GM23338 (cell line): ENCODE data around the gene PDRG1. TPM values are rescaled to one million over a fixed set of nuclear protein-coding genes. Genes with fewer than 3 reads are reported as not detected.

ENCODE experiments used
- ATAC-seq: fragments of 200-7000 bp; cut with Tn5 transposase; 3 replicates; pipeline ENCODE4 v1.9.1; 2020
- DNase-seq: peaks from one replicate; pipeline ENCODE4 v3.0.0-alpha.2; 2015; ENCODE audit warnings: low spot score
- H2AFZ ChIP-seq: fragments of 200-600 bp; sonication (generic); 2 replicates; pipeline ENCODE4 v1.8.0; 2016; ENCODE audit warnings: antibody characterized with exemption, mild to moderate bottlenecking, moderate library complexity
- H3F3A ChIP-seq: fragments of 200-600 bp; sonication (generic); replicated peaks from 2 replicates; pipeline ENCODE4 v1.8.0; 2017; ENCODE audit warnings: antibody characterized with exemption, mixed run types, low read depth
- H3K27ac ChIP-seq: fragments of 200-600 bp; sonication (generic); 2 replicates; pipeline ENCODE4 v1.6.1; 2016; ENCODE audit warnings: low read depth
- H3K27me3 ChIP-seq: fragments of 200-600 bp; sonication (generic); 2 replicates; pipeline ENCODE4 v1.8.0; 2016; ENCODE audit warnings: mild to moderate bottlenecking, mixed run types, moderate library complexity; ENCODE audit not compliant: insufficient read depth
- H3K36me3 ChIP-seq: fragments of 200-600 bp; sonication (generic); 2 replicates; pipeline ENCODE4 v1.8.0; 2016; ENCODE audit warnings: mild to moderate bottlenecking; ENCODE audit not compliant: insufficient read depth
- H3K4me1 ChIP-seq: fragments of 200-600 bp; sonication (generic); 2 replicates; pipeline ENCODE4 v1.8.0; 2016; ENCODE audit warnings: mild to moderate bottlenecking, moderate library complexity; ENCODE audit not compliant: insufficient read depth
- H3K4me2 ChIP-seq: fragments of 200-600 bp; sonication (generic); 2 replicates; pipeline ENCODE4 v1.7.1; 2017; ENCODE audit warnings: mixed run types
- H3K4me3 ChIP-seq: fragments of 200-600 bp; sonication (generic); 2 replicates; pipeline ENCODE4 v1.6.1; 2016; ENCODE audit warnings: mixed run types
- H3K79me2 ChIP-seq: fragments of 200-600 bp; sonication (generic); replicated peaks from 2 replicates; pipeline ENCODE4 v1.8.0; 2017; ENCODE audit warnings: mild to moderate bottlenecking; ENCODE audit not compliant: insufficient read depth
- H3K9me2 ChIP-seq: fragments of 200-600 bp; sonication (generic); 2 replicates; pipeline ENCODE4 v1.8.0; 2017; ENCODE audit not compliant: insufficient read depth
- H4K20me1 ChIP-seq: fragments of 200-600 bp; sonication (generic); replicated peaks from 2 replicates; pipeline ENCODE4 v1.8.0; 2017; ENCODE audit warnings: mild to moderate bottlenecking; ENCODE audit not compliant: insufficient read depth
- H3K27ac Mint-ChIP-seq: 2 replicates; pipeline ENCODE4 v1.8.0; 2020; ENCODE audit warnings: inconsistent platforms, mild to moderate bottlenecking, moderate library complexity, mixed read lengths
- H3K27me3 Mint-ChIP-seq: 3 replicates; pipeline ENCODE4 v1.8.0; 2022; ENCODE audit warnings: low read depth, mild to moderate bottlenecking, moderate library complexity, mixed read lengths, inconsistent platforms; ENCODE audit not compliant: insufficient read depth, poor library complexity
- H3K36me3 Mint-ChIP-seq: 3 replicates; pipeline ENCODE4 v1.8.0; 2021; ENCODE audit warnings: low read depth, mild to moderate bottlenecking, inconsistent platforms, moderate library complexity, mixed read lengths
- H3K4me1 Mint-ChIP-seq: 3 replicates; pipeline ENCODE4 v1.8.0; 2020; ENCODE audit warnings: mild to moderate bottlenecking, inconsistent platforms, mixed read lengths
- H3K4me3 Mint-ChIP-seq: 3 replicates; pipeline ENCODE4 v1.8.0; 2021; ENCODE audit warnings: moderate library complexity, mild to moderate bottlenecking, inconsistent platforms, mixed read lengths
- H3K9me3 Mint-ChIP-seq: 3 replicates; pipeline ENCODE4 v1.8.0; 2020; ENCODE audit warnings: moderate library complexity, mild to moderate bottlenecking, inconsistent platforms, mixed read lengths
- CREB1 ChIP-seq: fragments of 250-450 bp; sonication (Bioruptor Pico); IDR thresholded peaks from 2 replicates; pipeline ENCODE4 v1.5.0; 2020; ENCODE audit warnings: low read depth, mild to moderate bottlenecking, moderate library complexity
- POLR2AphosphoS5 ChIP-seq: IDR thresholded peaks from 2 replicates; pipeline ENCODE4 v1.6.1; 2016; ENCODE audit warnings: antibody characterized with exemption, low read depth
- REST ChIP-seq: IDR thresholded peaks from one replicate; pipeline ENCODE4 v1.6.1; 2018; ENCODE audit warnings: antibody characterized with exemption; ENCODE audit not compliant: unreplicated experiment
- ZNF114 ChIP-seq: fragments of 250-450 bp; sonication (Bioruptor Pico); IDR thresholded peaks from 2 replicates; pipeline ENCODE4 v1.5.0; 2020; ENCODE audit warnings: mild to moderate bottlenecking, moderate library complexity
- ZNF331 ChIP-seq: fragments of 250-450 bp; sonication (Bioruptor Pico); IDR thresholded peaks from 2 replicates; pipeline ENCODE4 v1.5.0; 2020; ENCODE audit warnings: low read depth, mild to moderate bottlenecking, moderate library complexity
- ZNF462 ChIP-seq: fragments of 250-450 bp; sonication (Bioruptor Pico); IDR thresholded peaks from 2 replicates; pipeline ENCODE4 v1.5.0; 2020; ENCODE audit warnings: mild to moderate bottlenecking, moderate library complexity
- polyA plus RNA-seq: library from polyadenylated mRNA; unstranded; fragments of >200 nt; fragmentation: Nextera tagmentation; extraction: Ambion mirVana; gene quantifications from 2 replicates; pipeline ENCODE4 v1.2.1, GENCODE V29; 2016
- total RNA-seq: library from RNA; depleted of rRNA; stranded (reverse); fragments of >200 nt; shearing (Covaris generic); gene quantifications from 2 replicates; pipeline ENCODE4 v1.2.3, GENCODE V29; 2014

PDRG1 gene
- total and polyA plus RNA-seq, 2 experiments from 2014 or later, result 10.5 to 27.8 TPM

GRCh38 chr20:31933698-31934097 is 18.1 kb downstream of the PDRG1 start (continued):
- TF ChIP-seq ZNF462 (CRISPR knock-in tag), result no peak

DNA sequence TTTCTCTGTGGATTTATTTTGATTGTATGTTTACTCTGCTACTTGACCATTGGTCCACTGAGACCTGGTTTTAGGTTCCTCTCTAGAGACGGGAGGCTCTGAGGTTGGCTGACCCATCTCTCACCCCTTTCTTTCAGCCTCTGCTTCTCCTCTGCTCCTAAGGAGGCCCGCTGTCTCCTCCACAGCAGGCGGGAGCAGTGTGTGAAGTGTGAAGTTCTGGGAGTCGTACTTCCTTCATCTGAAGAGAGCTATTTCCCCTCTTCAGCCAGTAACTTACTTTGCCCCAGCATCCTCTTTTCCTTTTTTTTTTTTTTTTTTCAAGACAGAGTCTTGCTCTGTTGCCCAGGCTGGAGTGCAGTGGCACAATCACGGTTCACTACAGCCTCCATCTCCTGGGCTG is 21.1 kb downstream of the PDRG1 start:
- H3K4me1 ChIP-seq, result peaks cover 3% of the 10 kb centered on the region; the same call in 1 of the 2 replicates
- DNase-seq, result no peak
- Mint-ChIP-seq H3K27ac (no peak overlapping the region), H3K4me3 (no peak overlapping the region), H3K36me3 (no peaks in the 10 kb centered on the region), H3K27me3 (peaks cover 6% of the 10 kb centered on the region), H3K4me1 (peaks cover under 1% of the 10 kb centered on the region; the same call in 2 of the 3 replicates), H3K9me3 (peaks cover 16% of the 10 kb centered on the region)
- H3F3A ChIP-seq, result no peaks in the 10 kb centered on the region
- H2AFZ ChIP-seq, result no peak overlapping the region
- no peak overlapping the region for H3K4me3 ChIP-seq
- no peak overlapping the region for H3K4me2 ChIP-seq
- H3K27ac ChIP-seq, result no peak overlapping the region
- H3K79me2 ChIP-seq, result no peaks in the 10 kb centered on the region
- no peak for ATAC-seq
- H3K27me3 ChIP-seq, result no peaks in the 10 kb centered on the region
- no peaks in the 10 kb centered on the region for H3K36me3 ChIP-seq
- no peaks in the 10 kb centered on the region for H3K9me2 ChIP-seq
- no peaks in the 10 kb centered on the region for H4K20me1 ChIP-seq
- TF ChIP-seq REST (no peak), ZNF331 (CRISPR knock-in tag) (no peak), POLR2AphosphoS5 (no peak), ZNF462 (CRISPR knock-in tag) (no peak), CREB1 (CRISPR knock-in tag) (no peak), ZNF114 (CRISPR knock-in tag) (no peak)
